ENCODE results near the gene NDUFB10. TPM values are rescaled to one million over a fixed set of nuclear protein-coding genes. Genes with fewer than 3 reads are reported as not detected.
"Not testable (repeated sequence)": the region's sequence is repeated elsewhere in the genome, so short reads cannot be mapped to it uniquely, and the experiment has no call there.

Gene NDUFB10
- total RNA-seq, 1 donor from 2014 or later, result 153 TPM

DNA sequence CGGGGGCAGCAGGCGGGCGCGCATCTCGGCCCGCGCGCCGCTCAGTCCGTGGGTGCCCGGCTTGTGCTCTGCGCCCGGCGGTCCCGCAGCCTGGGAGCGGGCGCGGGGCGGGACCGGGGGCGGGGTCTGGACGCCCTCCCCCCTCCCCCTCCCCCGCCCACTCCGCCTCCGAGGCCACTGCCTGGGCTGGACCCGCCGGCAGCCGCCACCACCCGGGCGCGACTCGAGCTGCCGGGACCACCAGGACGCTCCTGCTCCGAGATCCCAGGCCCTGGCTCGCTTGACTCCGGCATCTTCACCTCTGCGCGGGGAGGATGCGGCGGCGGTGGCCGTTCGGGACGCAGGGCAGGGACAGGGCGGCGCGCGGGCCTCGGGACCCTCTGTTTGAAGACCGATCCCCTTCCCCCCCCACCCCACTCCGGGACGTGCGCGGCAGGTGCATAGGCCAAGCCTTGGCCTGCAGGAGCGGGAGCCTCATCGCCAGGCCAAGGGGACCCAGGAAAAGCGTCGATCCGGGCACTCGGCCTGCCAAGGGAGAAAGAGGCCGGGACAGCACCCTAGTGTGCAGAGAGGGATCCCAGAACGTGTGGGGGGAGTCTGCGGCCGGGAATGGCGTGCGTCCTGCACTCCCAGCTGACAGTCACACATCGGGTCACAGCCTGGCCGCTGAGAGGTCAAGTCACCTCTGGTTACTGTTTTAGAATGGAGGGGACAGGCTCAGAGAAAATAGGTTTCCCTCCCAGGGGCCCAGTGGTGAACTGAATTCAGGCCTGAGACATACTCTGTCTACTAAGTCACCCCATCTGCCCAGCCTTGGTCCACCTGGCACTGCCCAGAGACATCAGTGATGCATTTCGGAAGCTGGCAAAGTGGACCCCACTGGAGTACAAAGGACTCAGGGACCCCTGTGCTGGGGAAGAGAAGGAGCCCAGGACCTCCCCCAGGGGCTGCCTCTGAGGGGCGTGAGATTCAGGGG lies 40.7 kb upstream of the NDUFB10 start, which contains the start of gene HS3ST6:
Gene HS3ST6, minus strand, starts transcription at position 65 of the 976 bp plus-strand sequence. CDS start 92 bp downstream, outside the sequence.
- Histone ChIP-seq H3K4me2 (ENCODE audit: low read length) (no peak within 1 kb of the TSS), H2AFZ (ENCODE audit: low read depth, low read length) (no peak within 1 kb of the TSS), H4K20me1 (ENCODE audit: insufficient read depth, low read length) (no peaks in the 10 kb centered on the region), H3K36me3 (ENCODE audit: insufficient read depth, low read length) (no peaks in the 10 kb centered on the region), H3K9me3 (ENCODE audit: insufficient read depth, low read depth, low read length) (no peaks in the 10 kb centered on the region), H3K9ac (ENCODE audit: low read length) (no peak within 1 kb of the TSS), H3K4me1 (ENCODE audit: insufficient read depth, low read length) (no peaks in the 10 kb centered on the region), H3K79me2 (ENCODE audit: insufficient read depth, low read length) (no peaks in the 10 kb centered on the region), H3K27me3 (ENCODE audit: insufficient read depth, low read length) (peaks cover 71% of the 10 kb centered on the region), H3K4me3 (ENCODE audit: insufficient read depth, low read depth, low read length) (no peak within 1 kb of the TSS), H3K27ac (ENCODE audit: low read depth, low read length) (no peak within 1 kb of the TSS)
- no peak within 1 kb of the TSS for H3K4me3 Mint-ChIP-seq (ENCODE audit: unreplicated experiment)
- H3K27ac Mint-ChIP-seq (ENCODE audit: unreplicated experiment), result no peak within 1 kb of the TSS
- H3K9me3 Mint-ChIP-seq (ENCODE audit: unreplicated experiment), result no peaks in the 10 kb centered on the region
- H3K36me3 Mint-ChIP-seq (ENCODE audit: low read depth, unreplicated experiment), result no peaks in the 10 kb centered on the region
- DNase-seq (ENCODE audit: low read depth) (no peak), FAIRE-seq (no peak)
- TF ChIP-seq EZH2 (IDR thresholded peaks at IDR 0.05; ENCODE audit: insufficient read depth, low read length), result peak; percentile 62
- TF ChIP-seq, protein P1, sequence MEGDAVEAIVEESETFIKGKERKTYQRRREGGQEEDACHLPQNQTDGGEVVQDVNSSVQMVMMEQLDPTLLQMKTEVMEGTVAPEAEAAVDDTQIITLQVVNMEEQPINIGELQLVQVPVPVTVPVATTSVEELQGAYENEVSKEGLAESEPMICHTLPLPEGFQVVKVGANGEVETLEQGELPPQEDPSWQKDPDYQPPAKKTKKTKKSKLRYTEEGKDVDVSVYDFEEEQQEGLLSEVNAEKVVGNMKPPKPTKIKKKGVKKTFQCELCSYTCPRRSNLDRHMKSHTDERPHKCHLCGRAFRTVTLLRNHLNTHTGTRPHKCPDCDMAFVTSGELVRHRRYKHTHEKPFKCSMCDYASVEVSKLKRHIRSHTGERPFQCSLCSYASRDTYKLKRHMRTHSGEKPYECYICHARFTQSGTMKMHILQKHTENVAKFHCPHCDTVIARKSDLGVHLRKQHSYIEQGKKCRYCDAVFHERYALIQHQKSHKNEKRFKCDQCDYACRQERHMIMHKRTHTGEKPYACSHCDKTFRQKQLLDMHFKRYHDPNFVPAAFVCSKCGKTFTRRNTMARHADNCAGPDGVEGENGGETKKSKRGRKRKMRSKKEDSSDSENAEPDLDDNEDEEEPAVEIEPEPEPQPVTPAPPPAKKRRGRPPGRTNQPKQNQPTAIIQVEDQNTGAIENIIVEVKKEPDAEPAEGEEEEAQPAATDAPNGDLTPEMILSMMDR (IDR thresholded peaks at IDR 0.05; ENCODE audit: insufficient read depth, low read depth, low read length), result no peak
- H3K27me3 Mint-ChIP-seq (ENCODE audit: low read depth, unreplicated experiment), result peaks cover 63% of the 10 kb centered on the region
- H3K4me1 Mint-ChIP-seq (ENCODE audit: low read depth, unreplicated experiment), result peaks cover 2% of the 10 kb centered on the region

DNA sequence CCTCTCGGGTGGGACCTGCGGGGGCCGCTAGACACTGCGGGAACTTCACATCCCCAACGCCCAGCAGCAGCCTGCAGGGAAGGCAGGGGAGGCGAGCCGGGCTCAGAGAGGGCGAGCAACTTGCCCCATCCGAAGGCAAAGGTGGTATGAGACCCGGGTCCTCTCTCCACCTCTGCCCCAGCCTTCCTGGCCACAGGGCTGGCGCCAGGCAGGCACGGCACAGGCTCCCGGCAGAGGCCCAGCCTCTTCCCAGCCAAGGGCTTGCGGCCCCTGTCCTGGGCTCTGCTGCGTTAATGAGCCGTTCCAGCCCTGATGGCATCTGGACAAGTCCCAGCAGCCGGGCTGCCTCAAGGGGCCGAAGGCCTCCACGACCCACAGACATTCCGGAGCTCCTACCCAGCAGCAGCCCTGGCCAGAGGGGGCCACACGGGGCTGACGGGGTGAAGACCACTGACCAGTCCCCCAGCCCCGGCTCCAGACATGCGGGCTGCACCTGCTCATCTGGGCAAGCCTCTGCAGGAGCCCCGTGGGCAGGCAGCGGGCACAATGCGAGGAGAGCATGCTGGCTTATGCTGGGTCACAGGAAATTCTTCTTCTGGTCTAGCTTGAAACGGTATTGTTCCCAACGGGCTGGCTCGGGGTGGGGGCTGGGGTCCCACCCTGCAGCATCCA lies 39.9 kb upstream of the NDUFB10 start:
- no peak for FAIRE-seq
- Histone ChIP-seq H3K4me1 (ENCODE audit: insufficient read depth, low read length) (no peaks in the 10 kb centered on the region), H4K20me1 (ENCODE audit: insufficient read depth, low read length) (no peaks in the 10 kb centered on the region), H3K27ac (ENCODE audit: low read depth, low read length) (no peak overlapping the region), H3K9me3 (ENCODE audit: insufficient read depth, low read depth, low read length) (no peaks in the 10 kb centered on the region), H2AFZ (ENCODE audit: low read depth, low read length) (no peak overlapping the region), H3K4me2 (ENCODE audit: low read length) (no peak overlapping the region), H3K27me3 (ENCODE audit: insufficient read depth, low read length) (peaks cover 67% of the 10 kb centered on the region), H3K36me3 (ENCODE audit: insufficient read depth, low read length) (no peaks in the 10 kb centered on the region), H3K9ac (ENCODE audit: low read length) (no peak overlapping the region), H3K4me3 (ENCODE audit: insufficient read depth, low read depth, low read length) (no peak overlapping the region), H3K79me2 (ENCODE audit: insufficient read depth, low read length) (no peaks in the 10 kb centered on the region)
- H3K27me3 Mint-ChIP-seq (ENCODE audit: low read depth, unreplicated experiment), result peaks cover 61% of the 10 kb centered on the region
- peaks cover 2% of the 10 kb centered on the region for H3K4me1 Mint-ChIP-seq (ENCODE audit: low read depth, unreplicated experiment)
- H3K27ac Mint-ChIP-seq (ENCODE audit: unreplicated experiment), result no peak overlapping the region
- TF ChIP-seq, protein P1 (IDR thresholded peaks at IDR 0.05; ENCODE audit: insufficient read depth, low read depth, low read length), result no peak
- no peak for TF ChIP-seq EZH2 (IDR thresholded peaks at IDR 0.05; ENCODE audit: insufficient read depth, low read length)
- no peaks in the 10 kb centered on the region for H3K36me3 Mint-ChIP-seq (ENCODE audit: low read depth, unreplicated experiment)
- H3K9me3 Mint-ChIP-seq (ENCODE audit: unreplicated experiment), result no peaks in the 10 kb centered on the region
- no peak for DNase-seq (ENCODE audit: low read depth)
- H3K4me3 Mint-ChIP-seq (ENCODE audit: unreplicated experiment), result no peak overlapping the region

DNA sequence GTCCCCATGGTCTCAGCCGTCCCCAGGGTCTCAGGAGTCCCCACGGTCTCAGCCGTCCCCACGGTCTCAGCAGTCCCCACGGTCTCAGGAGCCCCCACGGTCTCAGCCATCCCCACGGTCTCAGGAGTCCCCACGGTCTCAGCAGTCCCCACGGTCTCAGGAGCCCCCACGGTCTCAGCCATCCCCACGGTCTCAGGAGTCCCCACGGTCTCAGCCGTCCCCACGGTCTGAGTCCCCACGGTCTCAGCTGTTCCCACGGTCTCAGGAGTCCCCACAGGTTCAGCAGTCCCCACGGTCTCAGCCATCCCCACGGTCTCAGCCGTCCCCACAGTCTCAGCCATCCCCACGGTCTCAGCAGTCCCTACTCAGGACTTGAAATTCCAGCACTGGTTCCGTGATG lies 39.2 kb upstream of the NDUFB10 start:
- H3K27ac Mint-ChIP-seq (ENCODE audit: unreplicated experiment); H3K4me1 Mint-ChIP-seq (ENCODE audit: low read depth, unreplicated experiment); H2AFZ ChIP-seq (ENCODE audit: low read depth, low read length); H3K9me3 Mint-ChIP-seq (ENCODE audit: unreplicated experiment); H4K20me1 ChIP-seq (ENCODE audit: insufficient read depth, low read length); H3K9me3 ChIP-seq (ENCODE audit: insufficient read depth, low read depth, low read length); H3K36me3 Mint-ChIP-seq (ENCODE audit: low read depth, unreplicated experiment); H3K27ac ChIP-seq (ENCODE audit: low read depth, low read length); DNase-seq (ENCODE audit: low read depth); H3K4me2 ChIP-seq (ENCODE audit: low read length); H3K4me1 ChIP-seq (ENCODE audit: insufficient read depth, low read length); FAIRE-seq; H3K36me3 ChIP-seq (ENCODE audit: insufficient read depth, low read length); H3K9ac ChIP-seq (ENCODE audit: low read length); H3K79me2 ChIP-seq (ENCODE audit: insufficient read depth, low read length); H3K4me3 ChIP-seq (ENCODE audit: insufficient read depth, low read depth, low read length); H3K4me3 Mint-ChIP-seq (ENCODE audit: unreplicated experiment): not testable (repeated sequence)
- H3K27me3 ChIP-seq (ENCODE audit: insufficient read depth, low read length), result peaks cover 62% of the 10 kb centered on the region
- H3K27me3 Mint-ChIP-seq (ENCODE audit: low read depth, unreplicated experiment), result peaks cover 60% of the 10 kb centered on the region
